OCI-LY1 (cell line): ENCODE results near the gene RBM20.

Experiments used
- EZH2 ChIP-seq: fragments of 200-600 bp; sonication (generic), shearing (Covaris generic); IDR thresholded peaks from 2 replicates; pipeline ENCODE4 v1.8.0; 2017; ENCODE audit warnings: borderline replicate concordance, mixed run types, mild to moderate bottlenecking, antibody characterized with exemption, low read length, moderate library complexity, mixed read lengths
- TF ChIP-seq, protein P1 (sequence below): fragments of 200-600 bp; sonication (generic), shearing (Covaris generic); IDR thresholded peaks from 2 replicates; pipeline ENCODE4 v1.5.1; 2017; ENCODE audit warnings: mild to moderate bottlenecking, antibody characterized with exemption, low read length, moderate library complexity, mixed read lengths

GRCh38 chr10:110756876-110757275, 112.7 kb downstream of the RBM20 start:
- TF ChIP-seq EZH2: no peak
- TF ChIP-seq, protein P1, sequence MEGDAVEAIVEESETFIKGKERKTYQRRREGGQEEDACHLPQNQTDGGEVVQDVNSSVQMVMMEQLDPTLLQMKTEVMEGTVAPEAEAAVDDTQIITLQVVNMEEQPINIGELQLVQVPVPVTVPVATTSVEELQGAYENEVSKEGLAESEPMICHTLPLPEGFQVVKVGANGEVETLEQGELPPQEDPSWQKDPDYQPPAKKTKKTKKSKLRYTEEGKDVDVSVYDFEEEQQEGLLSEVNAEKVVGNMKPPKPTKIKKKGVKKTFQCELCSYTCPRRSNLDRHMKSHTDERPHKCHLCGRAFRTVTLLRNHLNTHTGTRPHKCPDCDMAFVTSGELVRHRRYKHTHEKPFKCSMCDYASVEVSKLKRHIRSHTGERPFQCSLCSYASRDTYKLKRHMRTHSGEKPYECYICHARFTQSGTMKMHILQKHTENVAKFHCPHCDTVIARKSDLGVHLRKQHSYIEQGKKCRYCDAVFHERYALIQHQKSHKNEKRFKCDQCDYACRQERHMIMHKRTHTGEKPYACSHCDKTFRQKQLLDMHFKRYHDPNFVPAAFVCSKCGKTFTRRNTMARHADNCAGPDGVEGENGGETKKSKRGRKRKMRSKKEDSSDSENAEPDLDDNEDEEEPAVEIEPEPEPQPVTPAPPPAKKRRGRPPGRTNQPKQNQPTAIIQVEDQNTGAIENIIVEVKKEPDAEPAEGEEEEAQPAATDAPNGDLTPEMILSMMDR: no peak
